Measurements from ENCODE around the gene NAA80. TPM values are rescaled to one million over a fixed set of nuclear protein-coding genes. Genes with fewer than 3 reads are reported as not detected.
A peak's percentile ranks its signal among the peaks of the same experiment; 100 is the strongest.

Gene NAA80
- total RNA-seq, 2 donors from 2014 or later, result 9.7 to 12.8 TPM

DNA sequence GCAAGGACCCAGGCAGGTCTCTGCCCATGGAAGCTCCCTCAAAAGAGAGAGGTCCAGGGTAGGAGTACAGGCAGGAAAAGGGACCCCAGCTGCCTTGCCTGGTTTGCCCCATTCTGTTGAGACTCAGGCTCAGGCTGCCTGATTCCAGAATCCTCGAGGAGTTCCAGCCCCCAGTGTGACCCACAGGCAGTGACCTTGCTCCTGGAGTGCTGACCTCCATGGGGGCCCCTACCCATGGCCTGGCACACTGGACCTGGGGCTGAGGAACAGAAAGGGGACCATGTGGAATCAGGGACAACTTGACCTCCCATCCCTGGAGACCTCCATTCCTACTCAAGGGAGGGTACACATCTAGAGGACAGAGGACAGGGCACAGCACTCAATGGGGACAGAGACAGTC, 33.6 kb downstream of the NAA80 start:
- peaks cover 27% of the 10 kb centered on the region for H3K4me1 Mint-ChIP-seq
- H3K4me1 ChIP-seq (ENCODE audit: control insufficient read depth, insufficient read depth, low read length), result peaks cover 14% of the 10 kb centered on the region
- H3K4me3 Mint-ChIP-seq, result no peak overlapping the region
- peak overlapping the region; percentile 92 for H3K27ac ChIP-seq (ENCODE audit: low read depth, low read length)
- no peak overlapping the region for H3K4me3 ChIP-seq (ENCODE audit: low read length)
- H3K27ac Mint-ChIP-seq, result peak overlapping the region; percentile 64
- no peak for DNase-seq
- WGBS, 2 experiments (ENCODE audit: insufficient coverage in 1 of 2, insufficient read length in 1 of 2), result 81 to 100% methylated on average over 1 of the region's 1 CpG
- H3K9me3 Mint-ChIP-seq, result no peaks in the 10 kb centered on the region
- H3K36me3 Mint-ChIP-seq (ENCODE audit: low read depth), result no peaks in the 10 kb centered on the region
- no peaks in the 10 kb centered on the region for H3K9me3 ChIP-seq (ENCODE audit: control insufficient read depth, low read length)
- H3K27me3 Mint-ChIP-seq (ENCODE audit: insufficient read depth), result peaks cover 4% of the 10 kb centered on the region
- H3K9ac ChIP-seq (ENCODE audit: extremely low read depth, low read length, poor library complexity, severe bottlenecking), result no peak overlapping the region
- TF ChIP-seq, protein P1, sequence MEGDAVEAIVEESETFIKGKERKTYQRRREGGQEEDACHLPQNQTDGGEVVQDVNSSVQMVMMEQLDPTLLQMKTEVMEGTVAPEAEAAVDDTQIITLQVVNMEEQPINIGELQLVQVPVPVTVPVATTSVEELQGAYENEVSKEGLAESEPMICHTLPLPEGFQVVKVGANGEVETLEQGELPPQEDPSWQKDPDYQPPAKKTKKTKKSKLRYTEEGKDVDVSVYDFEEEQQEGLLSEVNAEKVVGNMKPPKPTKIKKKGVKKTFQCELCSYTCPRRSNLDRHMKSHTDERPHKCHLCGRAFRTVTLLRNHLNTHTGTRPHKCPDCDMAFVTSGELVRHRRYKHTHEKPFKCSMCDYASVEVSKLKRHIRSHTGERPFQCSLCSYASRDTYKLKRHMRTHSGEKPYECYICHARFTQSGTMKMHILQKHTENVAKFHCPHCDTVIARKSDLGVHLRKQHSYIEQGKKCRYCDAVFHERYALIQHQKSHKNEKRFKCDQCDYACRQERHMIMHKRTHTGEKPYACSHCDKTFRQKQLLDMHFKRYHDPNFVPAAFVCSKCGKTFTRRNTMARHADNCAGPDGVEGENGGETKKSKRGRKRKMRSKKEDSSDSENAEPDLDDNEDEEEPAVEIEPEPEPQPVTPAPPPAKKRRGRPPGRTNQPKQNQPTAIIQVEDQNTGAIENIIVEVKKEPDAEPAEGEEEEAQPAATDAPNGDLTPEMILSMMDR (conservative IDR thresholded peaks at IDR 0.05), result no peak
- no peaks in the 10 kb centered on the region for H3K27me3 ChIP-seq (ENCODE audit: control insufficient read depth, insufficient read depth, low read length, poor library complexity, severe bottlenecking)
- H3K36me3 ChIP-seq (ENCODE audit: control insufficient read depth, insufficient read depth, low read length), result no peaks in the 10 kb centered on the region

DNA sequence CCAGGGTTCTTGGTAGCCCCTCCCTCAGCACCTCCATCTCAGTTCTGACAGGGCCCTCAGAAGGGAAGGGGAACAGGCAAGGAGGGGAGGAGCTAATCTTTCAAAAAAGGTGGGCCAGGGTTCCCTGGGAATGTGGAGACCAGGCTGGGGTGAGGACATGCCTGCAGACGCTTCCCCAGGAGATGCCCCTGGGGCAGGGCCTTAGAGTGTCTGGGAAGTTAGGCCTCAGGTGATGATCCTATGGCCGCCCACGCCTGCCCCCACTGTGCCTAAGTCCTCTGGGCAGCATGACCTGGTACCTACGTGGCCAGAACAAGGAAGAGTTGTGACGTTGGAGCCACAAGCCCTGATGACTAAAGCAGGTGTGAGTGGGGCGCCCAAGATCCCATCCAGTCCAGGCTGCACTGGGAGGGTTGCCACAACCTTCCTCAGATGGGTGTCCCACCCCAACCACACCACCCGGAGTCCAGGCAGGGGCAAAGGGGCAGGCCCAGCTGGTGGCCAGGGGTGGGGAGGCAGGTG, 34.2 kb downstream of the NAA80 start:
- peak overlapping the region; percentile 20 for H3K9ac ChIP-seq (ENCODE audit: extremely low read depth, low read length, poor library complexity, severe bottlenecking)
- peak overlapping the region; percentile 92 for H3K27ac ChIP-seq (ENCODE audit: low read depth, low read length)
- Mint-ChIP-seq H3K4me1 (peaks cover 27% of the 10 kb centered on the region), H3K9me3 (no peaks in the 10 kb centered on the region), H3K36me3 (ENCODE audit: low read depth) (no peaks in the 10 kb centered on the region), H3K27ac (peak overlapping the region; percentile 92), H3K27me3 (ENCODE audit: insufficient read depth) (peaks cover 4% of the 10 kb centered on the region), H3K4me3 (no peak overlapping the region)
- WGBS, 2 experiments (ENCODE audit: insufficient coverage in 1 of 2, insufficient read length in 1 of 2), result 67 to 82% methylated on average over 2 to 7 of the region's 7 CpGs
- no peaks in the 10 kb centered on the region for H3K9me3 ChIP-seq (ENCODE audit: control insufficient read depth, low read length)
- no peaks in the 10 kb centered on the region for H3K27me3 ChIP-seq (ENCODE audit: control insufficient read depth, insufficient read depth, low read length, poor library complexity, severe bottlenecking)
- TF ChIP-seq, protein P1 (conservative IDR thresholded peaks at IDR 0.05), result no peak
- peaks cover 16% of the 10 kb centered on the region for H3K4me1 ChIP-seq (ENCODE audit: control insufficient read depth, insufficient read depth, low read length)
- H3K4me3 ChIP-seq (ENCODE audit: low read length), result no peak overlapping the region
- H3K36me3 ChIP-seq (ENCODE audit: control insufficient read depth, insufficient read depth, low read length), result no peaks in the 10 kb centered on the region
- no peak for DNase-seq

DNA sequence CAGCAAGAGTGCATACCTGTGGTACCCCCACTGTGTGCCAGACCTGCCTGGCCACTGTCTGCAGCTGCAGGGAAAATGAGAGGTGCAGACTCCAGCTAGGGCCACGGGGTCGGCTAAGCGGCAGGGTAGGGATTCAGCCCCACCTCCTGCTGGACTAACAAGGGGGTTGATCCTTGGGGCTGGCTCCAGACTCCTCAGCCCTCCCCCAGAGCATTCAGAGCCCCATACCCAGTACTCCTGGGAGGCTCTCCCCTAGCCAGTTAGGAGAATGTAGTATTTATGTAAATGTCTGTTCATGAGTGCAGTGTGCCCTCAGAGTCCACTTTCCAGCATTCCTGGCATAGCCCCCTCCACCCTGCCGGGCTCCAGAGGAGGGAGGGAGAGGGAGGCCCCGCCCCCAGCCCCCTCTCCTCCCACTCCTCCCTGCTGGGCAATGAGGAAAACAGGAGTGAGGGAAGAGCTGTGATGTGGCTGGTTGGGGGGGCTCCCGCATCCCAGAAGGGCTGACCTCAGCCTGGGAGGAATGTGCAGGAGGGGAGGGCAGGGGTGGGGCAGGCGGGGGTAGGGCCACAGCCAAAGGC, 34.7 kb downstream of the NAA80 start:
- 13 to 40% methylated on average over 1 to 6 of the region's 7 CpGs for WGBS, 2 experiments (ENCODE audit: insufficient coverage in 1 of 2, insufficient read length in 1 of 2)
- DNase-seq, result peak; percentile 98
- H3K4me3 Mint-ChIP-seq, result peak overlapping the region; percentile 18
- H3K27me3 Mint-ChIP-seq (ENCODE audit: insufficient read depth), result peaks cover 4% of the 10 kb centered on the region
- TF ChIP-seq, protein P1 (conservative IDR thresholded peaks at IDR 0.05), result no peak
- Histone ChIP-seq H3K27me3 (ENCODE audit: control insufficient read depth, insufficient read depth, low read length, poor library complexity, severe bottlenecking) (no peaks in the 10 kb centered on the region), H3K4me1 (ENCODE audit: control insufficient read depth, insufficient read depth, low read length) (peaks cover 16% of the 10 kb centered on the region), H3K9me3 (ENCODE audit: control insufficient read depth, low read length) (no peaks in the 10 kb centered on the region), H3K36me3 (ENCODE audit: control insufficient read depth, insufficient read depth, low read length) (peaks cover 2% of the 10 kb centered on the region), H3K4me3 (ENCODE audit: low read length) (no peak overlapping the region), H3K27ac (ENCODE audit: low read depth, low read length) (peak overlapping the region; percentile 92), H3K9ac (ENCODE audit: extremely low read depth, low read length, poor library complexity, severe bottlenecking) (no peak overlapping the region)
- peaks cover 27% of the 10 kb centered on the region for H3K4me1 Mint-ChIP-seq
- H3K27ac Mint-ChIP-seq, result peak overlapping the region; percentile 94
- no peaks in the 10 kb centered on the region for H3K9me3 Mint-ChIP-seq
- no peaks in the 10 kb centered on the region for H3K36me3 Mint-ChIP-seq (ENCODE audit: low read depth)

Data from endodermal cell (in vitro differentiated cells).